Panc1 (cell line): ENCODE measurements around the gene RBMS3. TPM values are rescaled to one million over a fixed set of nuclear protein-coding genes. Genes with fewer than 3 reads are reported as not detected.

ENCODE experiments used
- ATAC-seq: fragments of 200-7000 bp; cut with Tn5 transposase; 2 replicates; pipeline ENCODE4 v1.9.1; 2020; ENCODE audit warnings: mild to moderate bottlenecking, moderate library complexity
- BruUV-seq: library from RNA; stranded (reverse); fragments of 400-500 nt; replicated peaks from 2 replicates; lab custom pipeline; 2021; lab: Mats Ljungman, UMichigan
- CTCF ChIA-PET: fragments of 300-600 bp; sonication (Branson Sonifier 250); formaldehyde crosslinking; loops from one replicate; lab custom pipeline; 2022; ENCODE audit warnings: antibody characterized with exemption; lab: Charles Lee
- POLR2A ChIA-PET: fragments of 300-600 bp; sonication (Branson Sonifier 250); formaldehyde crosslinking; loops from one replicate; lab custom pipeline; 2022; ENCODE audit warnings: antibody characterized with exemption; lab: Charles Lee
- DNase-seq: peaks from one replicate; pipeline ENCODE4 v3.0.0-alpha.2; 2010; ENCODE audit warnings: low read depth, low spot score
- H3K27ac ChIP-seq: 2 replicates; pipeline ENCODE4 v1.5.1; 2011; ENCODE audit warnings: mild to moderate bottlenecking, low read length, inconsistent platforms
- H3K27me3 ChIP-seq: fragments of 200-500 bp; sonication (Bioruptor generic); 2 replicates; pipeline ENCODE4 v1.6.0; 2014; ENCODE audit warnings: low read length, inconsistent platforms; ENCODE audit not compliant: control insufficient read depth, insufficient read depth
- H3K36me3 ChIP-seq: fragments of 200-500 bp; sonication (Bioruptor generic); 2 replicates; pipeline ENCODE4 v1.5.1; 2014; ENCODE audit warnings: inconsistent platforms, mild to moderate bottlenecking, low read length, moderate library complexity; ENCODE audit not compliant: control insufficient read depth, insufficient read depth
- H3K4me1 ChIP-seq: 2 replicates; pipeline ENCODE4 v1.5.1; 2011; ENCODE audit warnings: inconsistent platforms, mild to moderate bottlenecking, low read length, moderate library complexity; ENCODE audit not compliant: control insufficient read depth, insufficient read depth
- H3K4me3 ChIP-seq, 2 experiments: 2 replicates each; pipeline ENCODE4 v1.5.1; 2011 to 2012; ENCODE audit warnings: low read depth in 2 of 2, low read length in 2 of 2, mild to moderate bottlenecking in 2 of 2, inconsistent platforms in 1 of 2, moderate library complexity in 1 of 2
- H3K9me3 ChIP-seq: fragments of 200-500 bp; sonication (Bioruptor generic); 2 replicates; pipeline ENCODE4 v1.5.1; 2014; ENCODE audit warnings: low read depth, mild to moderate bottlenecking, inconsistent platforms, low read length, moderate library complexity; ENCODE audit not compliant: control insufficient read depth, insufficient read depth
- POLR2AphosphoS5 ChIP-seq: IDR thresholded peaks from 2 replicates; pipeline ENCODE4 v1.6.1; 2012; ENCODE audit warnings: mild to moderate bottlenecking, low read depth, low read length, moderate library complexity
- SIN3A ChIP-seq: IDR thresholded peaks from 2 replicates; pipeline ENCODE4 v1.6.1; 2012; ENCODE audit warnings: low read depth, mild to moderate bottlenecking, low read length, moderate library complexity, borderline replicate concordance; ENCODE audit not compliant: insufficient read depth
- TCF7L2 ChIP-seq: IDR thresholded peaks from 2 replicates; pipeline ENCODE4 v1.6.1; 2011; ENCODE audit warnings: mild to moderate bottlenecking, low read depth, low read length, inconsistent platforms
- in situ Hi-C: cut with HindIII; loops from 2 replicates; pipeline ENCODE4 v1.10.0; 2016; ENCODE audit warnings: low sequenced_read_pairs, low pct_unique_long_range_greater_than_20kb
- intact Hi-C: fragments of 100-400 bp; cut with micrococcal nuclease; formaldehyde crosslinking; loops from one replicate; pipeline ENCODE4 v1.10.0; 2022; ENCODE audit not compliant: unreplicated experiment
- total RNA-seq: library from RNA; stranded (reverse); gene quantifications from one replicate; pipeline ENCODE4 v1.2.1, GENCODE V29; 2021; ENCODE audit not compliant: unreplicated experiment
- TF ChIP-seq, protein P1 (sequence below), 2 experiments: IDR thresholded peaks; 2 replicates each; pipeline ENCODE4 v1.6.1; 2011 to 2012; ENCODE audit warnings: low read depth in 2 of 2, control low read depth in 1 of 2, low read length in 1 of 2, mild to moderate bottlenecking in 1 of 2, moderate library complexity in 1 of 2; ENCODE audit not compliant: insufficient read depth in 1 of 2
- TF ChIP-seq, protein P2 (sequence below): fragments of 450-650 bp; IDR thresholded peaks from 2 replicates; pipeline ENCODE4 v1.5.1; 2017; ENCODE audit warnings: mild to moderate bottlenecking

RBMS3 gene
- total RNA-seq, 1 experiment from 2014 or later = 1.1 TPM

DNA sequence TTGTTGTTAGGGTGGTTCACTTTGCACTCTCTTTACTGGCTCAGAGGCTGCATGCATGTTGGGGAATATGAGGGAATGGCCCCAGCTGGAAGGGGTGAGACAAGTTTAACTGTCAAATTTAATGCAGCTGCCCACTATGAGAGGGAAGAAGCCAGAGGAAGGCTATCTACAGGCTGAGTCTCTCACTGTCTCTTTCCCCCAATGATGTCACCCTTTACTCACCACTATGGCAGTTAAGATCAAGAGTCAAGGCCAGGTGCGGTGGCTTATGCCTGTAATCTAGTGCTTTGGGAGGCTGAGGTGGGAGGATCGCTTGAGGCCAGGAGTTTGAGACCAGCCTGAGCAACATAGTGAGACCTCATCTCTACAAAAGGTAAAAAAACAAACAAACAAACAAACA, 12.2 kb upstream of the RBMS3 start:
- Histone ChIP-seq H3K4me1 (no peaks in the 10 kb centered on the region), H3K4me3 (no peak overlapping the region), H3K36me3 (no peaks in the 10 kb centered on the region), H3K9me3 (no peaks in the 10 kb centered on the region), H3K27me3 (no peaks in the 10 kb centered on the region), H3K27ac (no peak overlapping the region)
- TF ChIP-seq, protein P1, sequence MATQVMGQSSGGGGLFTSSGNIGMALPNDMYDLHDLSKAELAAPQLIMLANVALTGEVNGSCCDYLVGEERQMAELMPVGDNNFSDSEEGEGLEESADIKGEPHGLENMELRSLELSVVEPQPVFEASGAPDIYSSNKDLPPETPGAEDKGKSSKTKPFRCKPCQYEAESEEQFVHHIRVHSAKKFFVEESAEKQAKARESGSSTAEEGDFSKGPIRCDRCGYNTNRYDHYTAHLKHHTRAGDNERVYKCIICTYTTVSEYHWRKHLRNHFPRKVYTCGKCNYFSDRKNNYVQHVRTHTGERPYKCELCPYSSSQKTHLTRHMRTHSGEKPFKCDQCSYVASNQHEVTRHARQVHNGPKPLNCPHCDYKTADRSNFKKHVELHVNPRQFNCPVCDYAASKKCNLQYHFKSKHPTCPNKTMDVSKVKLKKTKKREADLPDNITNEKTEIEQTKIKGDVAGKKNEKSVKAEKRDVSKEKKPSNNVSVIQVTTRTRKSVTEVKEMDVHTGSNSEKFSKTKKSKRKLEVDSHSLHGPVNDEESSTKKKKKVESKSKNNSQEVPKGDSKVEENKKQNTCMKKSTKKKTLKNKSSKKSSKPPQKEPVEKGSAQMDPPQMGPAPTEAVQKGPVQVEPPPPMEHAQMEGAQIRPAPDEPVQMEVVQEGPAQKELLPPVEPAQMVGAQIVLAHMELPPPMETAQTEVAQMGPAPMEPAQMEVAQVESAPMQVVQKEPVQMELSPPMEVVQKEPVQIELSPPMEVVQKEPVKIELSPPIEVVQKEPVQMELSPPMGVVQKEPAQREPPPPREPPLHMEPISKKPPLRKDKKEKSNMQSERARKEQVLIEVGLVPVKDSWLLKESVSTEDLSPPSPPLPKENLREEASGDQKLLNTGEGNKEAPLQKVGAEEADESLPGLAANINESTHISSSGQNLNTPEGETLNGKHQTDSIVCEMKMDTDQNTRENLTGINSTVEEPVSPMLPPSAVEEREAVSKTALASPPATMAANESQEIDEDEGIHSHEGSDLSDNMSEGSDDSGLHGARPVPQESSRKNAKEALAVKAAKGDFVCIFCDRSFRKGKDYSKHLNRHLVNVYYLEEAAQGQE (IDR thresholded peaks at IDR 0.05; ENCODE audit: insufficient read depth in 1 of 2, low read depth in 2 of 2, low read length in 1 of 2) = no peak
- TF ChIP-seq TCF7L2 (no peak), POLR2AphosphoS5 (no peak), SIN3A (no peak)
- TF ChIP-seq, protein P2, sequence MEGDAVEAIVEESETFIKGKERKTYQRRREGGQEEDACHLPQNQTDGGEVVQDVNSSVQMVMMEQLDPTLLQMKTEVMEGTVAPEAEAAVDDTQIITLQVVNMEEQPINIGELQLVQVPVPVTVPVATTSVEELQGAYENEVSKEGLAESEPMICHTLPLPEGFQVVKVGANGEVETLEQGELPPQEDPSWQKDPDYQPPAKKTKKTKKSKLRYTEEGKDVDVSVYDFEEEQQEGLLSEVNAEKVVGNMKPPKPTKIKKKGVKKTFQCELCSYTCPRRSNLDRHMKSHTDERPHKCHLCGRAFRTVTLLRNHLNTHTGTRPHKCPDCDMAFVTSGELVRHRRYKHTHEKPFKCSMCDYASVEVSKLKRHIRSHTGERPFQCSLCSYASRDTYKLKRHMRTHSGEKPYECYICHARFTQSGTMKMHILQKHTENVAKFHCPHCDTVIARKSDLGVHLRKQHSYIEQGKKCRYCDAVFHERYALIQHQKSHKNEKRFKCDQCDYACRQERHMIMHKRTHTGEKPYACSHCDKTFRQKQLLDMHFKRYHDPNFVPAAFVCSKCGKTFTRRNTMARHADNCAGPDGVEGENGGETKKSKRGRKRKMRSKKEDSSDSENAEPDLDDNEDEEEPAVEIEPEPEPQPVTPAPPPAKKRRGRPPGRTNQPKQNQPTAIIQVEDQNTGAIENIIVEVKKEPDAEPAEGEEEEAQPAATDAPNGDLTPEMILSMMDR = no peak
- ATAC-seq = no peak
- DNase-seq = no peak
- POLR2A ChIA-PET = no interaction called here
- in situ Hi-C loops = no loop called here
- CTCF ChIA-PET = no interaction called here
- no TSS peak for BruUV-seq
- intact Hi-C loops = no loop called here

DNA sequence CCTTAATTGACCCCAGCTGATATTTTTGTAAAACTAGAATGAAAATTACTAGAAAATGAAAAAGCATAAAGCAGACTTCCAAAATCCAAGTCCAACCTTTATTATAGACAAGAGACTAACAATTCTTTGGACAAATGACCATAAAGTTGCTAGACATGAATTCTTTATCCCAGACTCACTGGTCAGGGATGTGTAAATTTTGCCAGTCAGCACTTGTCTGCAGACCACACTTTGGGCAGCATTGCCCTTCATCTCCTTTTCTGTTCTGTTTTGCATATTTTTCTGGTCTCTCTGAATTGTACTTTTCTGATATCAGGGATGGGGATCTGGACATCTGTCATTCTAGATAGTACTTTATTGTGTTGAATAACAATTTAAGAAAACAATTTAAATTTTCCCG, 10.1 kb upstream of the RBMS3 start:
- ChIA-PET CTCF (no interaction called here), POLR2A (no interaction called here)
- ATAC-seq (no peak), DNase-seq (no peak)
- no TSS peak for BruUV-seq
- TF ChIP-seq TCF7L2 (no peak), POLR2AphosphoS5 (no peak), SIN3A (no peak)
- TF ChIP-seq, protein P2 = no peak
- TF ChIP-seq, protein P1 (IDR thresholded peaks at IDR 0.05; ENCODE audit: insufficient read depth in 1 of 2, low read depth in 2 of 2, low read length in 1 of 2) = no peak
- H3K27ac ChIP-seq = no peak overlapping the region
- H3K4me3 ChIP-seq = no peak overlapping the region
- no peaks in the 10 kb centered on the region for H3K27me3 ChIP-seq
- H3K4me1 ChIP-seq = no peaks in the 10 kb centered on the region
- in situ Hi-C loops = no loop called here
- H3K9me3 ChIP-seq = no peaks in the 10 kb centered on the region
- no peaks in the 10 kb centered on the region for H3K36me3 ChIP-seq
- intact Hi-C loops = no loop called here
